GM12878 (cell line): ENCODE results near the gene PATL1. TPM values are rescaled to one million over a fixed set of nuclear protein-coding genes. Genes with fewer than 3 reads are reported as not detected.

Source experiments
- CUX1 ChIP-seq: IDR thresholded peaks from 2 replicates; pipeline ENCODE4 v1.6.1; 2012; ENCODE audit warnings: improper control_type of control experiment, low read depth, low read length; ENCODE audit not compliant: insufficient replicate concordance
- EED ChIP-seq: sonication (generic); IDR thresholded peaks from 2 replicates; pipeline ENCODE4 v1.6.1; 2016; ENCODE audit warnings: antibody characterized with exemption, low read depth
- GATAD2B ChIP-seq: fragments of 450-650 bp; conservative IDR thresholded peaks from 2 replicates; pipeline ENCODE4 v1.6.1; 2017; ENCODE audit warnings: low read depth, mild to moderate bottlenecking, moderate library complexity
- MEF2B ChIP-seq: fragments of 450-650 bp; IDR thresholded peaks from 2 replicates; pipeline ENCODE4 v1.6.1; 2018; ENCODE audit warnings: mild to moderate bottlenecking, moderate library complexity; ENCODE audit not compliant: partially characterized antibody, poor library complexity, severe bottlenecking
- NFIC ChIP-seq: IDR thresholded peaks from 2 replicates; pipeline ENCODE4 v1.6.1; 2012; ENCODE audit warnings: low read depth, mild to moderate bottlenecking, inconsistent platforms, low read length, moderate library complexity
- NR2C2 ChIP-seq: IDR thresholded peaks from 2 replicates; pipeline ENCODE4 v1.6.1; 2011; ENCODE audit warnings: borderline replicate concordance, low read depth; ENCODE audit not compliant: control insufficient read depth, insufficient read length
- PAX5 ChIP-seq: IDR thresholded peaks from 2 replicates; pipeline ENCODE4 v1.6.1; 2011; ENCODE audit warnings: low read depth, low read length, borderline replicate concordance
- SREBF1 ChIP-seq: IDR thresholded peaks from 2 replicates; pipeline ENCODE4 v1.6.1; 2012; ENCODE audit warnings: mild to moderate bottlenecking, low read length
- ZBTB33 ChIP-seq: fragments of 450-650 bp; IDR thresholded peaks from 2 replicates; pipeline ENCODE4 v1.6.1; 2017; ENCODE audit warnings: mild to moderate bottlenecking
- ZNF24 ChIP-seq: fragments of 450-650 bp; IDR thresholded peaks from 2 replicates; pipeline ENCODE4 v1.6.1; 2017; ENCODE audit warnings: antibody characterized with exemption, mild to moderate bottlenecking
- polyA plus RNA-seq, 11 experiments: library from polyadenylated mRNA; depleted of rRNA in 4 of 11; unstranded in 6 of 11; stranded (reverse) in 5 of 11; fragments of >200 nt; fragmentation: Nextera tagmentation in 4 of 11; fragmentation: Illumina TruSeq in 1 of 11; extraction: Ambion mirVana in 4 of 11; extraction: Trizol in 1 of 11; gene quantifications; 1 replicate in 1 of 11; 2 replicates in 10 of 11; pipeline versions ENCODE4 v1.2.1 to v1.2.3, GENCODE V29; 2011 to 2016; ENCODE audit warnings: inconsistent platforms in 2 of 11, missing spikeins in 2 of 11, low read depth in 1 of 11
- total RNA-seq, 4 experiments: library from RNA; depleted of rRNA in 3 of 4; stranded (reverse); fragments of >200 nt in 3 of 4; fragmentation: Illumina TruSeq in 1 of 4; extraction: Trizol in 1 of 4; gene quantifications; 2 replicates each; pipeline versions ENCODE4 v1.2.1 to v1.2.3, GENCODE V29; 2013 to 2021

PATL1 gene
- total and polyA plus RNA-seq, 10 of the 15 experiments (the other 5 are each of a cell fraction or from before 2014, with no cell fraction given): 5.3 to 62.0 (median 14.9) TPM

- no peak for TF ChIP-seq ZBTB33
- TF ChIP-seq EED: no peak
- TF ChIP-seq NR2C2: no peak
- no peak for TF ChIP-seq MEF2B
- TF ChIP-seq CUX1: no peak
- TF ChIP-seq NFIC: no peak
- TF ChIP-seq ZNF24: no peak
- no peak for TF ChIP-seq PAX5
- TF ChIP-seq GATAD2B: no peak
- TF ChIP-seq SREBF1: no peak
These were observed 61.0 kb downstream of the PATL1 start (continued) for GRCh38 chr11:59607703-59608454.
